Measurements from ENCODE around the gene RPH3AL.

The RPH3AL gene

DNA sequence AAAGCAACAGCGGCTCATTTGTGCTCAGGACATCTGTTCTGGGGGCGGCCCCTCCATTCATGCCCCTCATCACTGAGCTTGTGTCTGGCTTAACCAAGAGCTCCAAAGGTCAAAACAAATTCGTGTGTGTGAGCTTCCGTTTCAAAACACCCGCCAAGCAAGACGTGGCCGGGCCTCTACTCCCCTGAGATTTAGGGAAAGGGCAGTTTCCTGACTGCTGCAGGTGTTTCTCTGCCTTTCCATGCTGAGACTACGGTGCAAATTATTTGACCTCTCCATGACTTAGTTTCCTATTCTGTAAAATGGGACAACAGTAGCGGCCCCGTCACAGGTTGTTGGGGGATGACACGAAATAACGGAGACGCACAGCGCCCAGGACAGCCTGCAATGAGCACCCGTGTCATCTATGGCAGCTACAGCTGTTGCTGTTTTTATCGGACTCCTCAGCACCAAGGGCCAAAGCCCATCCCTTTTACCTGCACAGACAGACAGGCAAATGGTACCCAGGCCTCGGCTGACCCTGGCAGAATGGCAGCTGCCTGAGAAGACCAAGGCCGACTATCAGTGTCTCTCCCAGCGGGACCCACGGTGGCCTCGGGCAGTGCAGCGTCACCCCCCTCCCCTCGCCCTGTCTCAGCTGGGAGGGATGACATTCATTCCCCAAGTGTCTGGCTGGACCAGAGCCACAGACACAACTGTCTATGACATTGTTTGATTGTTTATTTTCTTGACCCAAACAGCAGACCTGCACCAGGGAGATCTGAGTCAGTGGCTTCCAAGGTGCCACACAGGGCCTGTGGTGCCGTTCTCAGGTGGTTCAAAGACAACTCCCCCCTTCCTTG lies 120.4 kb downstream of the RPH3AL start:
- Histone ChIP-seq H3K4me3 (ENCODE audit: low read depth in 1 of 2, low read length in 2 of 2) (no peak overlapping the region), H3K27ac (ENCODE audit: low read depth, low read length) (no peak overlapping the region), H3K9me3 (ENCODE audit: control insufficient read depth in 1 of 2, low read length in 2 of 2) (no peaks in the 10 kb centered on the region), H3K27me3 (ENCODE audit: control insufficient read depth in 1 of 2, insufficient read depth in 2 of 2, low read length in 2 of 2) (no peaks in the 10 kb centered on the region), H3K36me3 (ENCODE audit: control insufficient read depth in 1 of 2, insufficient read depth in 2 of 2, low read length in 2 of 2) (no peaks in the 10 kb centered on the region), H3K4me1 (ENCODE audit: control insufficient read depth in 1 of 2, insufficient read depth in 2 of 2, low read length in 2 of 2) (no peaks in the 10 kb centered on the region), H3K9ac (ENCODE audit: low read depth in 1 of 2, low read length in 2 of 2) (no peak overlapping the region)

DNA sequence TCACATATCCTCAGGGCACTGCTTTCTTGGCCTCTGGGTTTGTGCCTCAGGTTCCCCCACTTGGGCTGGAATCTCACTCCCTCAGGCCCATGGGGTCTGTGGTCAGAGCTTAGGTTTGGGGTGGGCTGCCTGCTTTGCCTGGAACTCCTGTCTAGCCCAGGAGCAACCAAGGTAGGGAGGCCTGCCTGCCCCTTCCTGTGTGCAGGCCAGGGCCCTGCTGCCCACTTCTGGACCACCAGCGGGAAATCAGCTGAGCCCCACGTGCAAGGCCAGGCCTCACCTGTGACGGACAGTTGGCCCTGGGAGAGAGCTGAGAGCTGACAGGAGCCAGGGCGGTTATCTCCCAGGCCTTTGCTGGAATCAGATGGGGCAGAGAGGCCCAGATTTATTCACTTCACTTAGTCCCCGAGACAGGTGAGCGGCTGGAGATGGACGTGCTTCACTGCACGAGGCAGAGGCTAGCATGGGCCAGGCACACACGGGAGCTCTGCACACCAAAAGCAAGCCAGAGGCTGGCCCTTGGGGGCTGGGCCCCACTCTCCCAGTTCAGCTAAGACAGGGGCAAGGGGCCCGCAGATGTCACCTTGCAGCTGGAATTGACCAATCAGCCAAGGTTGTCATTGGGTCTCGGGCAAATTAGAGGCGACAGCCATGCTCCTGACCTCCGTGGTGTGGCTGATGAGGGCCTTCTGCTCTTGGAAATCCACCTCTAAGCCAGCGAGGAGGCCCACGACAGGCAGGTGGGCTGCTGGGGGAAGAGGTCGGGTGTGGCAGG lies 121.2 kb downstream of the RPH3AL start:
- no peaks in the 10 kb centered on the region for H3K9me3 ChIP-seq (ENCODE audit: control insufficient read depth in 1 of 2, low read length in 2 of 2)
- no peak overlapping the region for H3K9ac ChIP-seq (ENCODE audit: low read depth in 1 of 2, low read length in 2 of 2)
- H3K4me3 ChIP-seq (ENCODE audit: low read depth in 1 of 2, low read length in 2 of 2) = no peak overlapping the region
- H3K27ac ChIP-seq (ENCODE audit: low read depth, low read length) = no peak overlapping the region
- H3K4me1 ChIP-seq (ENCODE audit: control insufficient read depth in 1 of 2, insufficient read depth in 2 of 2, low read length in 2 of 2) = no peaks in the 10 kb centered on the region
- H3K36me3 ChIP-seq (ENCODE audit: control insufficient read depth in 1 of 2, insufficient read depth in 2 of 2, low read length in 2 of 2) = no peaks in the 10 kb centered on the region
- no peaks in the 10 kb centered on the region for H3K27me3 ChIP-seq (ENCODE audit: control insufficient read depth in 1 of 2, insufficient read depth in 2 of 2, low read length in 2 of 2)

DNA sequence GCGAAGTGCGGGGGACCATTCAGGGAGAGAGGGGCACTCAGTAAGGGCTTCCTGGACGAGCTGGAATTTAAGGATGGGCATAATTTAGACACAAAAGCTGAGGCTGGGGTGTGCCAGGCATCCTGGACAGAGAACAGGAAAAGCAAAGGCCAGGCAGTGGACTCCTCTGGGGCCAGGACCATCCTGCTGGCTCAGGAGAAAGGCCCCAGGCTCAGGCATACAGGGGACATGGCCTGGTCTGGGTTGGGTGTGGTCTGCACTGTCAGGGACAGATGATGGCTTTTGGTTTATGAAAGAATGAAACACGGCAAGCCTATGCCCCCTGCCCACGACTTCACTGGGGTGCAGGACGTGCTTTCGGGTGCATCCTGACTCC lies 122.2 kb downstream of the RPH3AL start:
- Histone ChIP-seq H3K27ac (ENCODE audit: low read depth, low read length) (no peak overlapping the region), H3K4me3 (ENCODE audit: low read depth in 1 of 2, low read length in 2 of 2) (no peak overlapping the region), H3K4me1 (ENCODE audit: control insufficient read depth in 1 of 2, insufficient read depth in 2 of 2, low read length in 2 of 2) (no peaks in the 10 kb centered on the region), H3K9ac (ENCODE audit: low read depth in 1 of 2, low read length in 2 of 2) (no peak overlapping the region), H3K27me3 (ENCODE audit: control insufficient read depth in 1 of 2, insufficient read depth in 2 of 2, low read length in 2 of 2) (no peaks in the 10 kb centered on the region), H3K9me3 (ENCODE audit: control insufficient read depth in 1 of 2, low read length in 2 of 2) (no peaks in the 10 kb centered on the region), H3K36me3 (ENCODE audit: control insufficient read depth in 1 of 2, insufficient read depth in 2 of 2, low read length in 2 of 2) (no peaks in the 10 kb centered on the region)

DNA sequence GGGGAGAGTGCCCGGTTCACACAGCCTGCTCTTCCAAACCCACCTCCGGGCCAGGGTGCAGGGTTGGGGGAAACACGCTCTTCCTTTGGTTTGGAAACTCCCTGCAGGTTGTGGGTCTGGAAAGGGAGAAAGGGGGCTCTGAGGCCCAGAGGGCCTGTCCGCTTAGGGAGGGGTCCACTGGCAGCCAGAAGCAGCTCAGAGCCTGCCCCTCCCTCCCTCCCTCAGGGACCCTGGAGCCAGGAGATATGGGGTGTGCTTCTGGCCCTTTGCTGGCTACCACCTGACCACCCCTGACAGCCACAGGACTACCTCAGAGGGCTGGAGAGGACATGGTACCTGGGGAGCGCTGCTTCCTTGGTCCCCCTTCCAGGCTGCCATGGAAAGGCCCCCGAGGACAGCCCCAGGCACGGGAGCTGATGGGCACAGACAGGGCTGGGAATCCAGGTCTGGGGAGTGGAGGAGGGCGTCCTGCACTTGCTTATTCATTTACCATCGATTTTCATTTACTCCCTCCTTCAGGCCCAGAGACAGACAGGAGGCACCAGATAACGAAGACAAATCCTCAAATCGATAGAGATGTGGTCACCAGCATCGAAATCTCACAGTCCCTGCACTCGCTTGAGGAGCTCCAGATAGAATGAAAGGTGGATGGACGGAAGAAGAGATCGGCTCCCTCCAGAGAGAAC lies 122.8 kb downstream of the RPH3AL start:
- Histone ChIP-seq H3K36me3 (ENCODE audit: control insufficient read depth in 1 of 2, insufficient read depth in 2 of 2, low read length in 2 of 2) (no peaks in the 10 kb centered on the region), H3K9ac (ENCODE audit: low read depth in 1 of 2, low read length in 2 of 2) (no peak overlapping the region), H3K9me3 (ENCODE audit: control insufficient read depth in 1 of 2, low read length in 2 of 2) (no peaks in the 10 kb centered on the region), H3K27ac (ENCODE audit: low read depth, low read length) (no peak overlapping the region), H3K4me1 (ENCODE audit: control insufficient read depth in 1 of 2, insufficient read depth in 2 of 2, low read length in 2 of 2) (no peaks in the 10 kb centered on the region), H3K4me3 (ENCODE audit: low read depth in 1 of 2, low read length in 2 of 2) (no peak overlapping the region), H3K27me3 (ENCODE audit: control insufficient read depth in 1 of 2, insufficient read depth in 2 of 2, low read length in 2 of 2) (no peaks in the 10 kb centered on the region)

DNA sequence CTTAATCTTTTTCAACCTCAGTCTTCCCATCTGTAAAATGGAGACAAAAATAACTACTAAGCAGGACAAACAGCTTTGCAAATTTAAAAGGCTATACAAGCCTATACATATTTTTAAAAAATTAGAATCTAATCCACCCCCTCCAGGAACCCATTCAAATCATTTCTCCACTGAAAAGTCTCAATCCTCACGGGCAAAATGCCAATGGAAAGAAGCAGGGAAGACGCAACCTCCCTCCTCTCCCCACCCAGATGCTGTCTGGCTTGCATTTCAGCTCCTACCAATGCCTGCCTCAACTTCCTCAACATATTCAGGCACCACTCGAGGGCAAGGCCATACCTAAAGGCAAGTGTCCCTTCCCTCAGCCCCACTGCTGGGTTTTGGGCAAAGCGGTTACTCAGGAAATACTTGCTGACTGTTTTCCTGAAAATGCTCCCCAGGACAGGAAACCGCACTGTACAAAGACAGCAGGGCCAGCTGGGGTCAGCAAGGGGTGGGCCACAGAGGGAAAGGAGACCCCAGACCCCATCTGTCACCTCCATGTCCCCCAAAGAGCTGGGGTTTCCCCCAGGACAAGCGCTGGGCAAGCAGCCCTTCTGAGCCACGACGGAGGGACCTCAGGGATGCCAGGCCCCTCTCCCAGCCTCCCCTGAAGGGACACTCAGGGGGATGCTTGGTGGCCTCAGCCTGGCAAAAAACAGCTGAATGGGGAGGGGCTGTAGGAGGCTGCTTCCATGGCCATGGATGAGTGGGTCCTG lies 123.5 kb downstream of the RPH3AL start:
- H3K4me1 ChIP-seq (ENCODE audit: control insufficient read depth in 1 of 2, insufficient read depth in 2 of 2, low read length in 2 of 2) = no peaks in the 10 kb centered on the region
- no peak overlapping the region for H3K4me3 ChIP-seq (ENCODE audit: low read depth in 1 of 2, low read length in 2 of 2)
- H3K36me3 ChIP-seq (ENCODE audit: control insufficient read depth in 1 of 2, insufficient read depth in 2 of 2, low read length in 2 of 2) = no peaks in the 10 kb centered on the region
- H3K27ac ChIP-seq (ENCODE audit: low read depth, low read length) = no peak overlapping the region
- H3K9me3 ChIP-seq (ENCODE audit: control insufficient read depth in 1 of 2, low read length in 2 of 2) = no peaks in the 10 kb centered on the region
- H3K27me3 ChIP-seq (ENCODE audit: control insufficient read depth in 1 of 2, insufficient read depth in 2 of 2, low read length in 2 of 2) = no peaks in the 10 kb centered on the region
- no peak overlapping the region for H3K9ac ChIP-seq (ENCODE audit: low read depth in 1 of 2, low read length in 2 of 2)

DNA sequence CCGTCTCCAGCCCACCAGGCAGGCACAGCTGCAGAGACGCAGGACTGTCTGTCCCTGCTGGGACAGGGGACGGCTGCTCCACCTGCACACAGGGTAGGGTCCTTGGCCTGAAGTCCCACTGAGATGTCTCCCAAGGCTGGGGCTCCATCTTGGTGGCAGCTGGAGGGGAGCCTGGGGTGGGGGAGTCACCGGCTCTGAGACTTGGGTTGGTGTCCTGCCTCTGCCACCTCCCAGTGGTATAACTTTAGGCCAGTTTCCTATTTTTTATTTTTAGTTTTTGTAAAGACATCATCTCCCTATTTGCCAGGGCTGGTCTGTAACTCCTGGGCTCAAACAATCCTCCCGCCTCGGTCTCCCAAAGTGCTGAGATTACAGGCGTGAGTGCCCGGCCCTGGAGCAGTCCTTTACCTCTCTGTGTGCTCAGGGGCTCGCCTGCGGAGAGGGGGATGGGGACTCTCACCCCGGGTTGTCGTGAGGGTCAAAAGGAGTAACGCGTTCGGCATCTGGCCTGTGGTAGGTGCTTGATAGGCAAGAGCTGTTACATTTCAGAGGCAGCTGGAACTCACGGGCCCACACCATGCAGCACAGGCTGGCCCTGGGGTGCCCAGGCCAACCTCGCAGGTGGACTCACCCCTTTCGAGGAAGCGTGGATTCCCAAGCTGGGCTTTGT lies 124.5 kb downstream of the RPH3AL start:
- H3K27me3 ChIP-seq (ENCODE audit: control insufficient read depth in 1 of 2, insufficient read depth in 2 of 2, low read length in 2 of 2) = no peaks in the 10 kb centered on the region
- no peaks in the 10 kb centered on the region for H3K9me3 ChIP-seq (ENCODE audit: control insufficient read depth in 1 of 2, low read length in 2 of 2)
- no peak overlapping the region for H3K9ac ChIP-seq (ENCODE audit: low read depth in 1 of 2, low read length in 2 of 2)
- H3K36me3 ChIP-seq (ENCODE audit: control insufficient read depth in 1 of 2, insufficient read depth in 2 of 2, low read length in 2 of 2) = no peaks in the 10 kb centered on the region
- H3K4me3 ChIP-seq (ENCODE audit: low read depth in 1 of 2, low read length in 2 of 2) = no peak overlapping the region
- no peak overlapping the region for H3K27ac ChIP-seq (ENCODE audit: low read depth, low read length)
- H3K4me1 ChIP-seq (ENCODE audit: control insufficient read depth in 1 of 2, insufficient read depth in 2 of 2, low read length in 2 of 2) = no peaks in the 10 kb centered on the region

DNA sequence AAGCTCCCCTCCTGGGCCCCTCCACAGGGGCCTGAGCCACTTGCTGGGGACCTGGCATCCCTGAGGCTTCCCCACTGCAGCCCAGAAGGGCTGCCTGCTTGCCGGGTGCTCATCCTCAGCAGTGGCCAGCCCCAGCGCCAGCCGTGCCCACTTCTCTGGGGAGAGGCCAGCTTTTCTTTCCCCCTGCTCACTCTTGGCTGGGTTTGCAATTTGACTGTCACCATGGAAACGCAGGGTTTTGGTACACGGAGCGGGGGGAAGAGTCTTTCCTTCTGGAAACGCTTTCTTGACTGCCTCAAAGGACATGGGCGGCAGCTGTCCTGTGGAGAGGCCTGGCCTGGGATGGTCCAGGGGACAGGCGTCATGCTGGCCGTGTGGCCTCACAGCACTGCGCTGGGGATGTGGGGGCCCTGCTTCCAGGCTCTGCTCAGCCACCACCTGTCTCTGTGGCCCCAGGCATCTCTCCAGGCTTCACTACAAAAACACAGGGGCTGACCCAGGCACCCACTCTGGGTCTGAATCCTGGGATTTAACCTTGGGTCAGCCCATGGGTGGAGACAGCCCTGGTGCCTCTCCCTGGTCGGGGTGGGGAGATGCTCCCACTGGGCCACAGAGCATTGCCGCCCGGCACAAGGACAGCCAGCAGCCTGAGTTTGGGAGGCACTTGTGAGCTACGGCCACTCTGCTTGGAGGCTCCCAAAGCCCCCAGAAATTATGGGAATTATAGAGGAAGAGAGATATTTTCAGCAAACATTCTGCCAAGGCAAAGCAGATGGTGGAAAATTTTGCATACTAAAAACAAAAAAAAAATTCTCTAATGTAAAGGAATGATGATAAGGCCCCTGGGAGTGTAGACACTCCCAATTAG lies 125.3 kb downstream of the RPH3AL start:
- no peaks in the 10 kb centered on the region for H3K36me3 ChIP-seq (ENCODE audit: control insufficient read depth in 1 of 2, insufficient read depth in 2 of 2, low read length in 2 of 2)
- no peaks in the 10 kb centered on the region for H3K27me3 ChIP-seq (ENCODE audit: control insufficient read depth in 1 of 2, insufficient read depth in 2 of 2, low read length in 2 of 2)
- no peaks in the 10 kb centered on the region for H3K9me3 ChIP-seq (ENCODE audit: control insufficient read depth in 1 of 2, low read length in 2 of 2)
- no peak overlapping the region for H3K9ac ChIP-seq (ENCODE audit: low read depth in 1 of 2, low read length in 2 of 2)
- no peak overlapping the region for H3K4me3 ChIP-seq (ENCODE audit: low read depth in 1 of 2, low read length in 2 of 2)
- no peak overlapping the region for H3K27ac ChIP-seq (ENCODE audit: low read depth, low read length)
- no peaks in the 10 kb centered on the region for H3K4me1 ChIP-seq (ENCODE audit: control insufficient read depth in 1 of 2, insufficient read depth in 2 of 2, low read length in 2 of 2)

DNA sequence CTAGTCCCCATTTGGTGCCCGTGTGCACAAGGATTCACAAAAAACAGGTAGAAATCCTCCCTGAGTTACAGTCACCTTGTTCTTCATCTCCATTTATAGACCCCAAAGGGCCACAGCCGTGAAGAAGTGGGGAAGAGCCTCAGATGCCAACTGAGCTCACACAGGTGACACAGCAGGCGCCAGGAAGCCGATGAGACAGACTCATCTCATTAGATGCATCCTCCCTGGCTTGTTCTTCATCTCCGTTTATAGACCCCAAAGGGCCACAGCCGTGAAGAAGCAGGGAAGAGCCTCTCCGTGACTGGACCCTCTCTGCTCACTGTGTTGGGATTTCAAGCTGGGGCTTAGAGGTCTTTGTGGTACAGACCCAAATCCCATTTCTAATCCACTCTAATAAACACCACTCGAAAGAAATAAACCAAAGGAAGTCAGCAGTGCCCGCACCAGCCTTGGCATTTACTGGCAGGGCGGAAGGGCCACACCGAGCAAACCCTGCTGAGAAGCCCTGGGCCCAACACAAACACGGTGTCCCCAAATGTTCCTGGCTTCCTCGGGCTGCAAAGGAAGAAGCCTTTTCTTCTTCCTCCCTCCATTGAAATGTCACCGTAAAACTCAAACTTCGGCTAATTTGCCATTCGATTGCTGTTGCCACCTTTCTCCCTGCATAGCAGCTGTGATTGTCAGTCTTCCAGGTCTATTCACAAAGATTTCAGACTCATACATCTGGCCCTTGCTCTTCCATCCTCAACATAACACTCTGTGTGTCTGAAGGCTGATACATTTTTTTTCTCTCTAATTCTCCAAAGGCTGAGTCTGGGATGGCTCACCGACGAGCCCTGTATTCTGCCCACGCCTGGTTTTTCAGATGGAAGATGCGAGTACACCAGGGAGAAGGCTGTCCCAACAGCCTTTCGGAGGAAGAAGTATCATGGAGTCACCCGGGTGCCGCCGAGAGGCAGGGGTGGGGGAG lies 126.2 kb downstream of the RPH3AL start:
- Histone ChIP-seq H3K9ac (ENCODE audit: low read depth in 1 of 2, low read length in 2 of 2) (no peak overlapping the region), H3K27ac (ENCODE audit: low read depth, low read length) (no peak overlapping the region), H3K36me3 (ENCODE audit: control insufficient read depth in 1 of 2, insufficient read depth in 2 of 2, low read length in 2 of 2) (no peaks in the 10 kb centered on the region), H3K27me3 (ENCODE audit: control insufficient read depth in 1 of 2, insufficient read depth in 2 of 2, low read length in 2 of 2) (no peaks in the 10 kb centered on the region), H3K9me3 (ENCODE audit: control insufficient read depth in 1 of 2, low read length in 2 of 2) (no peaks in the 10 kb centered on the region), H3K4me1 (ENCODE audit: control insufficient read depth in 1 of 2, insufficient read depth in 2 of 2, low read length in 2 of 2) (no peaks in the 10 kb centered on the region), H3K4me3 (ENCODE audit: low read depth in 1 of 2, low read length in 2 of 2) (no peak overlapping the region)

All from duodenal mucosa (tissue), 2 donors.